Naive thymus-derived CD4-positive, alpha-beta T cell (primary cell): ENCODE measurements around the gene MBTPS1. TPM values are rescaled to one million over a fixed set of nuclear protein-coding genes. Genes with fewer than 3 reads are reported as not detected.

Experiments
- ATAC-seq: fragments of 150-1000 bp; cut with Tn5 transposase; 2 replicates; pipeline ENCODE4 v1.10.0; 2021; ENCODE audit warnings: mild to moderate bottlenecking, moderate library complexity
- CTCF ChIA-PET: fragments of 350-600 bp; sonication (Branson Sonifier 250); formaldehyde crosslinking; loops from one replicate; lab custom pipeline; 2021; ENCODE audit warnings: antibody characterized with exemption; lab: Charles Lee
- POLR2A ChIA-PET: fragments of 350-600 bp; sonication (Branson Sonifier 250); formaldehyde crosslinking; loops from one replicate; lab custom pipeline; 2021; ENCODE audit warnings: antibody characterized with exemption, inconsistent platforms; lab: Charles Lee
- DNase-seq, 9 donors: peaks; one replicate each; pipeline versions ENCODE4 v3.0.0 to v3.0.0-alpha.2; 2020 to 2022; ENCODE audit warnings: mixed read lengths in 1 of 9
- H3K27ac ChIP-seq: one replicate; pipeline ENCODE4 v1.7.0; 2013; ENCODE audit warnings: mild to moderate bottlenecking, low read depth, low read length, moderate library complexity
- H3K27me3 ChIP-seq, 2 donors: one replicate each; pipeline ENCODE4 v1.7.0; 2013; ENCODE audit warnings: low read length in 2 of 2, mild to moderate bottlenecking in 2 of 2, moderate library complexity in 2 of 2; ENCODE audit not compliant: control insufficient read depth in 2 of 2, insufficient read depth in 2 of 2
- H3K36me3 ChIP-seq, 3 experiments: 1 replicate in 2 of 3; 2 replicates in 1 of 3; pipeline ENCODE4 v1.7.0; 2013; ENCODE audit warnings: low read length in 3 of 3, mild to moderate bottlenecking in 3 of 3, moderate library complexity in 1 of 3; ENCODE audit not compliant: insufficient read depth in 3 of 3, control insufficient read depth in 2 of 3
- H3K4me1 ChIP-seq, 2 donors: one replicate each; pipeline ENCODE4 v1.7.0; 2013; ENCODE audit warnings: low read length in 2 of 2, mild to moderate bottlenecking in 2 of 2, moderate library complexity in 1 of 2; ENCODE audit not compliant: control insufficient read depth in 2 of 2, insufficient read depth in 2 of 2
- H3K4me3 ChIP-seq: 2 replicates; pipeline ENCODE4 v1.7.0; 2013; ENCODE audit warnings: mild to moderate bottlenecking, low read length
- H3K9me3 ChIP-seq, 3 experiments: 1 replicate in 2 of 3; 2 replicates in 1 of 3; pipeline ENCODE4 v1.7.0; 2013; ENCODE audit warnings: low read length in 3 of 3; ENCODE audit not compliant: control insufficient read depth in 2 of 3
- H3K27ac Mint-ChIP-seq, 9 donors: one replicate each; pipeline ENCODE4 v1.8.0; 2020 to 2022; ENCODE audit warnings: mixed read lengths in 9 of 9, mild to moderate bottlenecking in 8 of 9, moderate library complexity in 5 of 9, inconsistent platforms in 2 of 9
- H3K27me3 Mint-ChIP-seq, 5 donors: one replicate each; pipeline ENCODE4 v1.8.0; 2021 to 2022; ENCODE audit warnings: mixed read lengths in 5 of 5, mild to moderate bottlenecking in 1 of 5
- H3K36me3 Mint-ChIP-seq, 5 donors: one replicate each; pipeline ENCODE4 v1.8.0; 2020 to 2022; ENCODE audit warnings: mixed read lengths in 5 of 5, mild to moderate bottlenecking in 3 of 5, inconsistent platforms in 1 of 5
- H3K4me1 Mint-ChIP-seq, 7 donors: one replicate each; pipeline ENCODE4 v1.8.0; 2020 to 2022; ENCODE audit warnings: mixed read lengths in 7 of 7, mild to moderate bottlenecking in 3 of 7, inconsistent platforms in 1 of 7
- H3K4me3 Mint-ChIP-seq, 10 donors: one replicate each; pipeline ENCODE4 v1.8.0; 2020 to 2022; ENCODE audit warnings: mild to moderate bottlenecking in 10 of 10, mixed read lengths in 10 of 10, moderate library complexity in 6 of 10, inconsistent platforms in 2 of 10
- H3K9me3 Mint-ChIP-seq, 11 donors: one replicate each; pipeline ENCODE4 v1.8.0; 2020 to 2022; ENCODE audit warnings: mixed read lengths in 11 of 11, mild to moderate bottlenecking in 4 of 11, inconsistent platforms in 1 of 11, moderate library complexity in 1 of 11
- intact Hi-C, 2 donors: fragments of 100-400 bp; cut with micrococcal nuclease; formaldehyde crosslinking; loops; one replicate each; pipeline ENCODE4 v1.15.1; 2023
- polyA plus RNA-seq, 2 donors: library from polyadenylated mRNA; unstranded; fragments of 300-500 nt; fragmentation: Illumina TruSeq; gene quantifications; one replicate each; pipeline ENCODE4 v1.2.3, GENCODE V29; 2021
- total RNA-seq, 6 experiments: library from RNA in 5 of 6; stranded (reverse) in 5 of 6; gene quantifications; 1 replicate in 5 of 6; 2 replicates in 1 of 6; pipeline ENCODE4 v1.2.3 and lab custom pipeline; 2021 to 2026

MBTPS1 gene
- total and polyA plus RNA-seq, 7 experiments from 2014 or later = 48.6 to 157 (median 111) TPM

- Mint-ChIP-seq H3K27me3 (no peaks in the 10 kb centered on the region), H3K27ac (peak overlapping the region in 7 of 9 donors; percentile 25 to 92 (median 66)), H3K4me3 (peak overlapping the region in 2 of 10 donors; percentile 19 to 43), H3K9me3 (no peaks in the 10 kb centered on the region), H3K36me3 (peaks cover 17 to 59% (median 34%) of the 10 kb centered on the region in 5 donors), H3K4me1 (peaks cover 28 to 54% (median 42%) of the 10 kb centered on the region in 7 donors)
- H3K27ac ChIP-seq = no peak overlapping the region
- H3K9me3 ChIP-seq = no peaks in the 10 kb centered on the region
- DNase-seq (peak in 2 of 9 donors; percentile 18 to 27), ATAC-seq (no peak)
- CTCF ChIA-PET = interaction anchor here (1.0 kb wide), 1 partner anchor 132 kb away, joined by 3 read pairs; no protein-coding TSS in a partner anchor
- intact Hi-C loops = no loop called here
- H3K36me3 ChIP-seq = peaks cover 28 to 80% (median 52%) of the 10 kb centered on the region in 3 experiments
- no peak overlapping the region for H3K4me3 ChIP-seq
- POLR2A ChIA-PET = interaction anchor here (0.6 kb wide), 1 partner anchor 623 kb away, joined by 3 read pairs; no protein-coding TSS in a partner anchor
- H3K27me3 ChIP-seq = no peaks in the 10 kb centered on the region
- H3K4me1 ChIP-seq = peaks cover 4 to 24% of the 10 kb centered on the region in 2 donors
These were observed 26.5 kb downstream of the MBTPS1 start for GRCh38 chr16:84090211-84090610.

GRCh38 chr16:84088695-84089395 is 27.9 kb downstream of the MBTPS1 start:
- H3K4me1 Mint-ChIP-seq = peaks cover 29 to 60% (median 49%) of the 10 kb centered on the region in 7 donors
- H3K36me3 Mint-ChIP-seq = peaks cover 17 to 46% (median 38%) of the 10 kb centered on the region in 5 donors
- peak overlapping the region in 8 of 9 donors; percentile 46 to 94 (median 72) for H3K27ac Mint-ChIP-seq
- peaks cover 4 to 24% of the 10 kb centered on the region in 2 donors for H3K4me1 ChIP-seq
- DNase-seq (peak in 8 of 9 donors; percentile 38 to 57 (median 46)), ATAC-seq (peak; percentile 71)
- no peaks in the 10 kb centered on the region for H3K27me3 Mint-ChIP-seq
- no peaks in the 10 kb centered on the region for H3K9me3 ChIP-seq
- no peaks in the 10 kb centered on the region for H3K9me3 Mint-ChIP-seq
- H3K27me3 ChIP-seq = no peaks in the 10 kb centered on the region
- peak overlapping the region; percentile 11 for H3K27ac ChIP-seq
- intact Hi-C loops = loop anchor here (1.0 to 10.0 kb wide), 5 partner anchors 27 to 416 kb away; partner anchors contain the start of genes MBTPS1 (in 1 of the 2), MEAK7 (in 1 of the 2) and TAF1C (in 1 of the 2)
- ChIA-PET CTCF (interaction anchor here (0.8 to 2.7 kb wide), 4 partner anchors 10 to 98 kb away, joined by 3 to 12 read pairs (median 4); partner anchors contain the start of gene TAF1C), POLR2A (no interaction called here)
- peak overlapping the region in 6 of 10 donors; percentile 0 to 67 (median 50) for H3K4me3 Mint-ChIP-seq
- no peak overlapping the region for H3K4me3 ChIP-seq
- H3K36me3 ChIP-seq = peaks cover 27 to 71% (median 51%) of the 10 kb centered on the region in 3 experiments

- CTCF ChIA-PET = interaction anchor here (0.6 to 5.9 kb wide), 4 partner anchors 52 to 99 kb away, joined by 4 to 31 read pairs (median 8); partner anchors contain the start of gene TAF1C
- H3K4me3 ChIP-seq = no peak overlapping the region
- no peaks in the 10 kb centered on the region for H3K9me3 Mint-ChIP-seq
- DNase-seq (no peak), ATAC-seq (no peak)
- H3K4me3 Mint-ChIP-seq = peak overlapping the region in 5 of 10 donors; percentile 12 to 38 (median 30)
- intact Hi-C loops = loop anchor here (1.0 to 10.0 kb wide), 6 partner anchors 29 to 417 kb away; partner anchors contain the start of genes MBTPS1 (in 1 of the 2), MEAK7 (in 1 of the 2) and TAF1C (in 1 of the 2)
- H3K27me3 ChIP-seq = no peaks in the 10 kb centered on the region
- no peaks in the 10 kb centered on the region for H3K9me3 ChIP-seq
- peak overlapping the region; percentile 11 for H3K27ac ChIP-seq
- peaks cover 10 to 40% (median 29%) of the 10 kb centered on the region in 5 donors for H3K36me3 Mint-ChIP-seq
- H3K27ac Mint-ChIP-seq = peak overlapping the region in 8 of 9 donors; percentile 5 to 85 (median 56)
- H3K27me3 Mint-ChIP-seq = no peaks in the 10 kb centered on the region
- peaks cover 21 to 70% (median 39%) of the 10 kb centered on the region in 3 experiments for H3K36me3 ChIP-seq
- peaks cover 4 to 24% of the 10 kb centered on the region in 2 donors for H3K4me1 ChIP-seq
- peaks cover 29 to 60% (median 49%) of the 10 kb centered on the region in 7 donors for H3K4me1 Mint-ChIP-seq
- POLR2A ChIA-PET = interaction anchor here (0.7 kb wide), 1 partner anchor 30 kb away, joined by 3 read pairs; no protein-coding TSS in a partner anchor
These were observed 29.1 kb downstream of the MBTPS1 start for GRCh38 chr16:84087466-84088151.

- POLR2A ChIA-PET = no interaction called here
These were observed 29.7 kb downstream of the MBTPS1 start for GRCh38 chr16:84087001-84087400.

GRCh38 chr16:84086341-84086740 is 30.4 kb downstream of the MBTPS1 start:
- ChIA-PET POLR2A (interaction anchor here (0.8 kb wide), 1 partner anchor 31 kb away, joined by 4 read pairs; the partner anchor contains the start of gene MBTPS1), CTCF (interaction anchor here (1.1 to 5.9 kb wide), 6 partner anchors 49 to 101 kb away, joined by 3 to 31 read pairs (median 4); partner anchors contain the start of gene TAF1C)
- H3K36me3 Mint-ChIP-seq = peaks cover 9 to 44% (median 25%) of the 10 kb centered on the region in 5 donors
- H3K27me3 ChIP-seq = no peaks in the 10 kb centered on the region
- H3K27ac Mint-ChIP-seq = peak overlapping the region in 3 of 9 donors; percentile 41 to 72 (median 66)
- no peak overlapping the region for H3K27ac ChIP-seq
- peak overlapping the region in 1 of 10 donors; percentile 52 for H3K4me3 Mint-ChIP-seq
- H3K4me3 ChIP-seq = no peak overlapping the region
- peaks cover 29 to 60% (median 49%) of the 10 kb centered on the region in 7 donors for H3K4me1 Mint-ChIP-seq
- intact Hi-C loops = loop anchor here in 1 of 2 donors (5.0 to 10.0 kb wide), 2 partner anchors 396 to 418 kb away; partner anchors contain the start of gene MEAK7
- peaks cover 19 to 70% (median 27%) of the 10 kb centered on the region in 3 experiments for H3K36me3 ChIP-seq
- no peaks in the 10 kb centered on the region for H3K27me3 Mint-ChIP-seq
- H3K9me3 ChIP-seq = no peaks in the 10 kb centered on the region
- peaks cover 4 to 24% of the 10 kb centered on the region in 2 donors for H3K4me1 ChIP-seq
- no peaks in the 10 kb centered on the region for H3K9me3 Mint-ChIP-seq
- ATAC-seq (no peak), DNase-seq (no peak)

More at GRCh38 chr16:84087001-84087400, 29.7 kb downstream of the MBTPS1 start:
- H3K9me3 ChIP-seq = no peaks in the 10 kb centered on the region
- H3K9me3 Mint-ChIP-seq = no peaks in the 10 kb centered on the region
- peak overlapping the region in 4 of 9 donors; percentile 5 to 79 (median 30) for H3K27ac Mint-ChIP-seq
- DNase-seq (no peak), ATAC-seq (no peak)
- no peak overlapping the region for H3K27ac ChIP-seq
- H3K36me3 Mint-ChIP-seq = peaks cover 10 to 41% (median 28%) of the 10 kb centered on the region in 5 donors
- H3K36me3 ChIP-seq = peaks cover 19 to 70% (median 32%) of the 10 kb centered on the region in 3 experiments
- intact Hi-C loops = loop anchor here (1.0 to 10.0 kb wide), 3 partner anchors 88 to 418 kb away; partner anchors contain the start of gene MEAK7 (in 1 of the 2)
- no peaks in the 10 kb centered on the region for H3K27me3 Mint-ChIP-seq
- H3K4me3 Mint-ChIP-seq = no peak overlapping the region
- H3K27me3 ChIP-seq = no peaks in the 10 kb centered on the region
- peaks cover 29 to 60% (median 49%) of the 10 kb centered on the region in 7 donors for H3K4me1 Mint-ChIP-seq
- peaks cover 4 to 24% of the 10 kb centered on the region in 2 donors for H3K4me1 ChIP-seq
- no peak overlapping the region for H3K4me3 ChIP-seq
- CTCF ChIA-PET = interaction anchor here (0.6 to 5.9 kb wide), 6 partner anchors 52 to 100 kb away, joined by 4 to 31 read pairs (median 8); partner anchors contain the start of gene TAF1C
